ENCODE data around the gene ALLC. TPM values are rescaled to one million over a fixed set of nuclear protein-coding genes. Genes with fewer than 3 reads are reported as not detected.

The ALLC gene
- total and polyA plus RNA-seq, 9 of the 15 experiments (the other 6 are each of a cell fraction or from before 2014, with no cell fraction given), result not detected

- H3K9ac ChIP-seq (ENCODE audit: insufficient read depth in 1 of 2, low read depth in 2 of 2, low read length in 2 of 2), result no peak overlapping the region
- no peaks in the 10 kb centered on the region for H3K9me1 ChIP-seq (ENCODE audit: control insufficient read depth, insufficient read depth, low read length)
- DNase-seq (ENCODE audit: extremely low read depth in 1 of 4, low spot score in 3 of 4) (no peak), FAIRE-seq (no peak), ATAC-seq (no peak)
- no peaks in the 10 kb centered on the region for H4K20me1 ChIP-seq (replicated peaks; ENCODE audit: control insufficient read depth, insufficient read depth, low read length)
- H3K79me2 ChIP-seq (ENCODE audit: control insufficient read depth, insufficient read depth, low read length), result no peaks in the 10 kb centered on the region
- intact Hi-C loops (cut with micrococcal nuclease) (no loop called here), in situ Hi-C loops (cut with MboI) (no loop called here)
- no peak overlapping the region for H3K4me3 ChIP-seq
- peaks cover 22 to 38% of the 10 kb centered on the region in 2 experiments for H3K27me3 ChIP-seq (ENCODE audit: control insufficient read depth in 2 of 2, insufficient read depth in 2 of 2, low read length in 2 of 2)
- H3K36me3 ChIP-seq (ENCODE audit: control insufficient read depth, insufficient read depth, low read length), result no peaks in the 10 kb centered on the region
- BruUV-seq (replicated peaks), result no TSS peak
- WGBS (ENCODE audit: insufficient coverage, low coverage, missing lambda C conversion rate), result 0% methylated on average over 6 of the region's 7 CpGs
- ChIA-PET CTCF (ENCODE audit: low intra/inter-chr PET ratio) (no interaction called here), POLR2A (no interaction called here)
- no peak overlapping the region for H3K27ac ChIP-seq (ENCODE audit: extremely low read depth, low read depth, low read length)
- TF ChIP-seq ETS2 (tag; IDR thresholded peaks at IDR 0.05; ENCODE audit: borderline replicate concordance, poor library complexity, severe bottlenecking), result no peak
- no peak for TF ChIP-seq HOXB6 (CRISPR knock-in tag; IDR thresholded peaks at IDR 0.05; ENCODE audit: borderline replicate concordance)
- no peak for TF ChIP-seq HMBOX1 (IDR thresholded peaks at IDR 0.05)
- no peak for TF ChIP-seq FOXM1 (IDR thresholded peaks at IDR 0.05; ENCODE audit: low read depth)
- no peak for TF ChIP-seq FOXM1 (CRISPR knock-in tag; IDR thresholded peaks at IDR 0.05; ENCODE audit: low read depth)
- TF ChIP-seq CHD2 (IDR thresholded peaks at IDR 0.05; ENCODE audit: low read depth, low read length), result no peak
- no peak for TF ChIP-seq ZC3H8 (IDR thresholded peaks at IDR 0.05)
- no peak for TF ChIP-seq XRCC5 (IDR thresholded peaks at IDR 0.05; ENCODE audit: low read depth, low read length)
- no peak for TF ChIP-seq MCM2 (IDR thresholded peaks at IDR 0.05; ENCODE audit: low read depth)
- no peak for TF ChIP-seq NFRKB (IDR thresholded peaks at IDR 0.05; ENCODE audit: low read depth)
- no peak overlapping the region for H3K4me2 ChIP-seq (ENCODE audit: insufficient read depth, low read length)
- H3K4me1 ChIP-seq (replicated peaks in 1 of 2; ENCODE audit: control insufficient read depth in 2 of 2, insufficient read depth in 2 of 2, low read length in 2 of 2), result no peaks in the 10 kb centered on the region
- H2AFZ ChIP-seq (ENCODE audit: low read depth, low read length), result no peak overlapping the region
- peaks cover 9% of the 10 kb centered on the region for H3K9me3 ChIP-seq (replicated peaks; ENCODE audit: control insufficient read depth, insufficient read depth, low read depth, low read length)
Observed at GRCh38 chr2:3751251-3751650, 93.3 kb downstream of the ALLC start.

All from K562 (cell line).